Bronchial epithelial cell (primary cell): ENCODE measurements around the gene DCXR. TPM values are rescaled to one million over a fixed set of nuclear protein-coding genes. Genes with fewer than 3 reads are reported as not detected.

Experiments
- DNase-seq: peaks from one replicate; pipeline ENCODE4 v3.0.0-alpha.2; 2010; ENCODE audit warnings: low read depth
- FAIRE-seq: peaks from 2 replicates; lab custom pipeline; 2011; peaks lifted over from hg19 to GRCh38; lab: Jason Lieb, UNC
- H3K27me3 ChIP-seq: 2 replicates; pipeline ENCODE4 v1.5.1; 2011; ENCODE audit warnings: low read length; ENCODE audit not compliant: control insufficient read depth, insufficient read depth
- H3K36me3 ChIP-seq: 2 replicates; pipeline ENCODE4 v1.5.1; 2011; ENCODE audit warnings: low read length; ENCODE audit not compliant: control insufficient read depth, insufficient read depth
- H3K4me3 ChIP-seq: 2 replicates; pipeline ENCODE4 v1.5.1; 2011; ENCODE audit warnings: mild to moderate bottlenecking, low read depth, low read length, control low read depth
- total RNA-seq: library from RNA; depleted of rRNA; stranded (reverse); fragments of >200 nt; gene quantifications from 2 replicates; pipeline ENCODE4 v1.2.1, GENCODE V29; 2014
- TF ChIP-seq, protein P1 (sequence below): IDR thresholded peaks from 2 replicates; pipeline ENCODE4 v1.5.1; 2011; ENCODE audit warnings: mild to moderate bottlenecking, moderate library complexity, low read length, control low read depth, inconsistent platforms; ENCODE audit not compliant: insufficient read depth, severe bottlenecking

The DCXR gene
- total RNA-seq, 1 donor from 2014 or later, result 87.9 TPM

DNA sequence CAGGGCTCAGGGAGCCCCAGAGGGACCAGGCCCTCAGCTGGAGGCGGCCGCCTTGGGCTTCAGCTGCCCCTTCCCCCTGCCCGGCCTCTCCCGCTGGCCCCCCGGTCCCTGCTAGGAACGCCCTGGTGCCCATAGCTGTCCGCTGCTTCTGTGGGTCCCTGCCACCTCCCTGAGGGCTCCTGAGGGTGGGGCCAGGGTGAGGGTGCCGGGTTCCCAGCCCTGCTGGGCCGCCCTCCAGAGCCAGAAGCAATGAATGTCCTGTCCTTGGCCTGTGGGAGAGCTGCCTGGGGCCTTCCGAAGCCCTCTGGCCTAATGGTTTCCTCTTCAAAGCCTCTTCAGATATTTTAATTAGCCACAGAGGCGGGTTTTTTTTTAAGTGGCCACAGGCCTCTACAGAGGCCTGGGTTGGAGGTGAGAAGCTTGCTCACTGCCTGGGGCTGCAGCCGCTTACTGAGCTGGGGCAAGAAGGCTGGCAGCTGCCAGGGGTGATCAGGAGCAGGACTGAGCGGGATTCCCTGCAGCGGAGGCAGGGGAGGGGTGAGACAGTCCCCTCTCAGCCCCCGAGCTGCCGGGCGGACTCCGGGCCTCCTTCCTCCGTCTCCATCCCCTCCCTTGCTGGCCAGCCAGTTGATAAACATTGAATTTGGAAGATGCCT lies 24.7 kb downstream of the DCXR start:
- FAIRE-seq, result no peak
- no peak overlapping the region for H3K4me3 ChIP-seq
- DNase-seq, result no peak
- H3K36me3 ChIP-seq, result peaks cover 3% of the 10 kb centered on the region
- no peaks in the 10 kb centered on the region for H3K27me3 ChIP-seq
- TF ChIP-seq, protein P1, sequence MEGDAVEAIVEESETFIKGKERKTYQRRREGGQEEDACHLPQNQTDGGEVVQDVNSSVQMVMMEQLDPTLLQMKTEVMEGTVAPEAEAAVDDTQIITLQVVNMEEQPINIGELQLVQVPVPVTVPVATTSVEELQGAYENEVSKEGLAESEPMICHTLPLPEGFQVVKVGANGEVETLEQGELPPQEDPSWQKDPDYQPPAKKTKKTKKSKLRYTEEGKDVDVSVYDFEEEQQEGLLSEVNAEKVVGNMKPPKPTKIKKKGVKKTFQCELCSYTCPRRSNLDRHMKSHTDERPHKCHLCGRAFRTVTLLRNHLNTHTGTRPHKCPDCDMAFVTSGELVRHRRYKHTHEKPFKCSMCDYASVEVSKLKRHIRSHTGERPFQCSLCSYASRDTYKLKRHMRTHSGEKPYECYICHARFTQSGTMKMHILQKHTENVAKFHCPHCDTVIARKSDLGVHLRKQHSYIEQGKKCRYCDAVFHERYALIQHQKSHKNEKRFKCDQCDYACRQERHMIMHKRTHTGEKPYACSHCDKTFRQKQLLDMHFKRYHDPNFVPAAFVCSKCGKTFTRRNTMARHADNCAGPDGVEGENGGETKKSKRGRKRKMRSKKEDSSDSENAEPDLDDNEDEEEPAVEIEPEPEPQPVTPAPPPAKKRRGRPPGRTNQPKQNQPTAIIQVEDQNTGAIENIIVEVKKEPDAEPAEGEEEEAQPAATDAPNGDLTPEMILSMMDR, result no peak

DNA sequence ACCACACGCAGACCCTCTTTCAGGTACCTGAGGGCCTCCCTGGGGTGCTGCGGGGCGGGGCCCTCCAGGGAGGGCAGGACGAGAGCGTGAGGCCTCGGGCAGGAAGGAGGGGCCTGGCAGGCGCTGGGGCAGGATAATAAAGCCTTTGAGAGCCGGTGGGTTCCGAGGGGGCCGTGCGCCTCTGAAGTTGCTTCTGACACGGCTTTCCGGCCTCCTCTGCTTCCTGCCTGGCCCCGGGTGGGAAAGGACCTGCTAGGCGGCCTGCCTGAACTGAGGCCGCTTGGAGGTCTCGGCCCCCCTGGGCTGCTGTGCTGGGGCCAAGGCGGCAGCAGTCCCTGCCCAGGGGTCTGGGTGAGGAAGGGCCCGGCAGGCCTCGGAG lies 25.2 kb downstream of the DCXR start:
- H3K27me3 ChIP-seq, result no peaks in the 10 kb centered on the region
- no peak for DNase-seq
- FAIRE-seq, result no peak
- TF ChIP-seq, protein P1, result no peak
- H3K36me3 ChIP-seq, result peaks cover 3% of the 10 kb centered on the region
- H3K4me3 ChIP-seq, result no peak overlapping the region

DNA sequence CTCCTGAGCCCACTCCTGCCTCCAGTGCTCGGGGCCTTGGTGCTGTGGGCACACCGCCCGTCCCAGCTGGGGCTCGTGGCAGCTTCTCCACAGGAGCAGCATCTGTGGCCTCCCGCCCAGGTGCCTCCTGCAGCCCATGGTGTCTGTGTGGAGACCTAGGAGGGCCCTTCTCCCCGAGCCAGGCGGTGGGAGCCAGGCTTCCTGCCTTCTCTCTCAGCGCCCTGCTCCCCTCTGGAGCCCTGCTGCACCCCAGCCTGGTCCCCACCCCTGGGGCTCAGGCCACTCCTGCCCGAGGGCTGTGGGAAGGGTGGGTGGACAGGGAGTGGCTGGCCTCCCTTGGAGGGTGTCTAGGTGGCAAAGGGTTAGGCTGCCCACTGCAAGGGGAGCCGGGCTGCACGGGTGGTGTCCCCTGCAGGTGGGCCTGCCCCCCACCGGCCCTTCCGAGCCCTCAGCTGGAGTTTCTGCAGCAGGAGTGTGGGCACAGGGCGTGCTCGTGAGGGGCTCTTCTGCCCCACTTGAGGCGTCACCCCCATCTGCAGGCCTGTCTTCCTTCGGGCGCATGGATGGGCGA lies 25.8 kb downstream of the DCXR start:
- DNase-seq (no peak), FAIRE-seq (no peak)
- H3K4me3 ChIP-seq, result no peak overlapping the region
- H3K27me3 ChIP-seq, result no peaks in the 10 kb centered on the region
- peaks cover 3% of the 10 kb centered on the region for H3K36me3 ChIP-seq
- TF ChIP-seq, protein P1, result no peak

DNA sequence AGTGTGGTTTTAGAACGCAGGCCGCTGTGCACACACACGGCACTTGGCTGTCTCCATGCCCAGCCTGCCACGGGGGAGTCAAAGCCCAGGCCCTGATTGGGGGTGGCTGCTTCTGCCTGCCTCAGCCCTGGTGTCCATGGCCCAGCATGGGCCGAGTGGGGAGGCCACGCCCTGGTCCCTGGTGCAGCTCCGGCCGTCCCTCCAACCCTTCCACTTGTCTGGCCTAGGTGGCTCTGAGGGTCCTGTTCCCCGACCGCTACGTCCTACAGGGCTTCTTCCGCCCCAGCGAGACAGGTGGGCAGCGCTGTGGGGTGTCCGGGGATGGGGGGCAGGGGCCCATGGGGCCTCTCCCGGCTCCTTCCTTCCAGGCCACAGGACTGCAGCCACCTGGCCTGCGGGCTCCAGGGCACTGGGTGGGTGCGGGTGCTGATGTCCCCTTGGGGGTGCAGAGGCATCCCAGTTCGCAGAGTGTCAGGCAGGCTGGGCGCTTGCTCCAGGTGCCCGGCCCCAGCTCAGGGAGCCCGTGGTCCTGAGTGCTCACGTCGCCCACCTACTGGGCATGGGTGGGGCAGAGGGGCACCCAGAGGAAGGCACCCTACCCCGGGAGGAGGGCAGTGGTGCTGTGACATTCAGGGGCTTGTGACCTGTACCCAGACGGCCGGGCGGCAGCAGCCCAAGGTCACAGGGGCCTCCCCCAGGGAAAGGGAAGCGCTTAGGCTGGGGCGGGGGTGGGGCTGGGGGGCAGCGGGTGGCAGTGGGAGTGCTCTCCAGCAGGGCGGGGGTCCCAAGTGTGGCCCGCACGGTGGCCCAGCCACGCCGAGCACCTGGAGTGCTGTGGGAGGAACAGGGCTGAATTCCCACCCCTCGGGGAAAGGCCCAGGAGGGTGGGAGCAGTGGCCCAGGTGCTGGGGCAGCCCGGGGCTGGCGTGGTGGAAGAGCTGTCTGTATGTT lies 26.6 kb downstream of the DCXR start:
- TF ChIP-seq, protein P1, result no peak
- no peak for DNase-seq
- Histone ChIP-seq H3K36me3 (peaks cover 3% of the 10 kb centered on the region), H3K4me3 (no peak overlapping the region), H3K27me3 (no peaks in the 10 kb centered on the region)
- no peak for FAIRE-seq

DNA sequence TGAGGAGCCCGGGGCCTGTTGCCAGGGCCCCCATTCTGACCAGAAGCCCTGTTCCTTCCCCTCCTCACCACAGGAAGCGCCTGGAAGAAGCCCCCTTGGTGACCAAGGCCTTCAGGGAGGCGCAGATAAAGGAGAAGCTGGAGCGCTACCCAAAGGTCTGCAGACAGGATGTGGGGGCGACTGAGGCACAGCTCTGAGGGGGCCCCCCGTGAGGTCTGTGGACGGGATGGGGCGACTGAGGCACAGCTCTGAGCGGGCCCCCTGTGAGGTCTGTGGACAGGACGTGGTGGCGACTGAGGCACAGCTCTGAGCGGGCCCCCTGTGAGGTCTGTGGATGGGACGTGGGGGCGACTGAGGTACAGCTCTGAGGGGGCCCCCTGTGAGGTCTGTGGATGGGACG lies 28.1 kb downstream of the DCXR start:
- Histone ChIP-seq H3K4me3 (no peak overlapping the region), H3K27me3 (no peaks in the 10 kb centered on the region), H3K36me3 (peaks cover 3% of the 10 kb centered on the region)
- TF ChIP-seq, protein P1, result no peak
- FAIRE-seq, result no peak
- DNase-seq, result no peak
